T-helper 9 cell (primary cell): ENCODE results near the gene PAK2.
"Not testable (repeated sequence)": the region's sequence is repeated elsewhere in the genome, so short reads cannot be mapped to it uniquely, and the experiment has no call there.

Experiments used
- DNase-seq: peaks from one replicate; pipeline ENCODE4 v3.0.0-alpha.2; 2020

Gene PAK2

DNA sequence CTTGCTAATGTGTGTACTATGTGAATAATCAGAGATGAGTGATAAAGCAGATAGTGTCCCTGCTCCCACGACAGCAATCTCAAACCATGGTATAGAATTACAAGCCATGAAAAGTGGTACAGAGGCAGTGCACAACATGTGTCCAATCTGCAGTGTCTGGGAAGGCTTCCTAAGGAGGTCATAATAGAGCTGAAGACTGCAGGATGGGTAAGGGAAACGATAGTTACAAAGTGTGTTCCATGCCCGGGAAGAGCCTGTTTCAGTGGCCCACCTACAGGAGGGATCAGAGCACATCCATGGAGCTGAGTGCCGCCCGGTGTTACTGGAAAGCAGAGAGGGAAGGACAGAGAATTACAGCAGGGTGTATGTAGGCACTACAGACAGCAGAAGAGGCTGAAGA lies 48.9 kb downstream of the PAK2 start:
- DNase-seq, result no peak

DNA sequence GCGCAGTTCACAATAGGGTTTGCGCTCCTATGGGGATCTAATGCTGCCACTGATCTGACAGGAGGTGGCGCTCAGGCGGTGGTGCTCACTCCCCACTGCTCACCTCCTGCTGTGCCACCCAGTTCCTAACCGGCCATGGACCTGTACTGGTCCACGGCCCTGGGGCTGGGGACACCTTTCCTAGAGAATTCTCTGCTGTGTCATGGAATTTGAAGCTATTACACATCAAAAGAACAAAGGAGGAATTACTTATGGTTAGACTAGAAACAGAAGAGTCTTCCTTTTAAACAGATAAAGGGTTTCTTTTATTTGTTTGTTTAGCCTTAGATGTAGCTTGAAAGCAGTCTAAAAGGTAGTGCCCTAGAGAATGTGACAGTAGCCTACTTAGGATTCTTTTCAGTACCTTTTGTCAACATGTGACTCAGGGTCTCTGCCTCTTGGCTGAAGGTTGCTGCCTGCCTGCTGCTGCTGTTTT lies 50.3 kb downstream of the PAK2 start:
- no peak for DNase-seq

DNA sequence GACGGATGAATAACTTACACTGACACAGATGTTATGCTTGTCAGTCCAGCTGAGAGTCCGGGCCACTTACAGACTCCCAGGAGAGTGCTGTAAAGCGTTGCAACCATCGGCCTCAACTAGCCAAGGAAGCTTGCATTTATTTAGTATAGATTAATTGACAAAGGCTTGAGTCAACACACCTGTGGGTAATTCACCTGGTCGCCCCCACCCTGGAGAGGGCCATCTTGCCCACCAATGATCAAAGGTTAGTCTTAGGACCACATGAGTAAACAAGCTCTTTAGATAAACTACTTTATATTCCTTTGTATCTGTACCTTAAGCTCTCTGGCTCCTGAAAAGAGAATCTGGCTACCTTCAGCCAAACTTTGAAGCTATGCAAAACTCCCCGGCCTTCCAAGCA lies 51.0 kb downstream of the PAK2 start:
- DNase-seq, result no peak

DNA sequence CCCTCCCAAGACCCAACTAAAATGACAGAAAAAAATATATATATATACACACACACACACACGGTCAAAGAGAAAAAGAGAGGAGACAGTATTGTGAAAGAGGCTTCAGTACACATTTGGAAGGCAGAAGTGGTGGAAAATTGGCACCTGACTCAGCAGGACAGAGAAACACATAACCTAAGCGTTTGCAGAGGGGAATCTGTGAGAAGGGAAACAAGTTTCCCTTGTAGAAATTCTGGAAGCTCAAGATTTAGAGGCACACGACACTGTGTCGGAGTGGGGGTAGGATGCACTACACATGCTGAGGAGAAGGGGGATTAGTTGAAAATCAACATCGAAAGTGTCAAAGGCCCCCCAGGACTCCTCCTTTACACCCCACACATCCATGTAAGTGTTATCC lies 53.1 kb downstream of the PAK2 start:
- DNase-seq, result no peak

DNA sequence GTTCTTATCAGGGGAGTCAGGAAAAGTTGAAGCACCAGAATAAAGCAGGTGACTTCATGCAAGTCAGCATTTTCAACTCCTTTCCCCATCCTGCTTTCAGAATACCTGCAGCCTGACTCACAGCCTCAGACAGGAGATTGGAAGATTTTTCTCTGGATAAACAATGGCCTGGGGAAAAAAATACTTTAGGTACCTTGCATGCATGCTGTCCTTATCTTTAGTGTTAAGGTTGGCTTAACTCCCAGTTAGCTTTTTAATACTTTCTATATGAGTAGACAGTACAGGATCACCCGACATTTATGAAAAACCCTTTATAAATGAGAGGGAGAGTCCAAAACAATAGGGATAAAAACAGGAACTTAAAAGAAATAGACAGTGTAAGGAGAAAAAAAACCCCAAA lies 53.6 kb downstream of the PAK2 start:
- no peak for DNase-seq

DNA sequence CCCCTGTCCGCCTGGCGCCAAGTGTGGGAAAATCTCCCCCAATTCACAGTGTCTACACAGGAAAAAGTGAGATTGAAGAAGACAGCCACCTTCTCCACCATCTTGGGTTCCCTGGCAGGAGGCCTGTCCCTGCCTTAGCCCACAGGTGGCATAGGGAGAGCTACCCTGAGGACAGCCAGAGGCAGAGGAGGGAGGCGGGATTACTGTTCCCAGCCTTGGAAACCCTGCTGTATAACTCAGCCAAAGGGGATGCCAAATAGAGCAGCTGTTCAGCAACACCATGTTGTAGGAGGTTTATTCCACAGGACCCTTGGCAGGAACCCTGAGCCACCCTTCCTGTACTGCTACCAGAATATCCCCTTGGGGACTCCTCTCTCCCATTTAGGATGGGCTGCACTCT lies 54.8 kb downstream of the PAK2 start:
- no peak for DNase-seq

DNA sequence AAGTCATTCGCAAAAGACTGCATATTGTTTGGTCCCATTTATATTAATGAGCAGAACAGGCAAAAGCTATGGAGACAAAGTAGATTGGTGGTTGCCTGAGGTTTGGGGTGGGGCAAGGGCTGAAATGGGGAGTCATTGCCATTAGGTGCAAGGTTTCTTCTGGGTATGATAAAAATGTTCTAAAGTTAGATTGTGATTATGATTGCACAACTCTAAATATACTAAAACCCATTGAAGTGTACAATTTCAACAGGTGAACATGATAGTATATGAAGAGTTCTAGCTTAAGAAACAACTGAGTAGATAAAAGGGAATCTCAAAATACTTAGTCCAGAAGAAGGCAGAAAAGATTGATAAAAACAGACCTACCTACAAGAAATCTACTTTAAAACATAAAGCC lies 56.7 kb downstream of the PAK2 start:
- DNase-seq, result no peak

DNA sequence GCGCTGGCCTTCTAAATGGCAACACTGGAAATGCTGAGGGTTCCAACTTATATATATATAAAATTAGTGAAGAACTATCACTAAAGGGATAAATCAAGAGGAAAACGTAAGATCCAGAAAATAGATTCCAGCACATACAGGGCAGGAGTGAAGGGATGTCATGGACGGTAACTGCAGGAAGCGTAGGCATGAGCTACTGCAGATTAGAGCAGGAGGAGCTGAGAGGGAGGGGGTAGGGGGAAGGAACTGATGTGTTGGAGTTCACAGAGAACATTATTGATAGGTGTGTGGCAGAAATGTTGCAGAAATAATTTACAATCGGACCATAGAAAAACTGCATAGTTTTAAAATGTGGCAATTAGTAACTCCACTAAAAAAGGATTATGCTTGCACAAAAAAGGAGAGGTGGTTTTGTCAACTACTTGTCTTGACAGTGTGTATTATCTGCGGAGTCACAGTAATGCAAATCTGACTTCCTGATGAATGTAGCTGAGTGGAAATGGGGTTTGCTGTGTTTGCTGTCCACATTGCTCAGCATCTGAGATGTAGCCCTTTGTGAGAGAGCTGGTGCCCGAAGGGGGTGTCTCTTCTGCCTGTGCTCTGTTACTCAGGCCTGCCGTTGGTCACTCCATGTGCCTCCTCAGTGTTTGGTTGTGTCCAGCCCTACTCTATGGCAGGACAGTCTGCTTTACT lies 61.2 kb downstream of the PAK2 start:
- no peak for DNase-seq

DNA sequence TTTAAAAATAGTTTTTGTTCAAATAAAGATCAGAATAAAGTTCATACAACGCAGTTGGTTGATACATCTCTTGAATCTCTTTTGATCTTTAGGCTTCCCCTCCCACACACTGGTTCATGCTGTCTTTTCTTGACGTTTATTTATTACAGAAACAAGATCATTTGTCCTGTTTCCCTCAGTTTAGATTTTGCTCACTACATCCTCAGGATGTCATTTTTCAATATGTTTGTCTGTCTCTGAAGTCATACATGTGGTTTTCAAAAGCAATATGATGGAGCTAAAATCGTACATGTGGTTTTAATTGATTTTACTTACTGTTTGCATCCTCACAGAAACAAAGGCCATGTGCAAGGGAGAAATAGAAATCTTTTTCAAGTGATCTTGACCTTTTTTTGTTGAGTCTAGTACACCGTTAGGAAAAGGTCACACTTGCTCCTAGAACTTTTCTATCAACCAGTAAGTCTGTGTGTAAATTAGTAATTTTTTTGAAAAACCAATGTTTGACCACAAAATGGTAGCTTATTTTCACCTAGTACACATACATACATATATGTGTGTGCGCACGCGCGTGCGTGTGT lies 64.3 kb downstream of the PAK2 start:
- no peak for DNase-seq

DNA sequence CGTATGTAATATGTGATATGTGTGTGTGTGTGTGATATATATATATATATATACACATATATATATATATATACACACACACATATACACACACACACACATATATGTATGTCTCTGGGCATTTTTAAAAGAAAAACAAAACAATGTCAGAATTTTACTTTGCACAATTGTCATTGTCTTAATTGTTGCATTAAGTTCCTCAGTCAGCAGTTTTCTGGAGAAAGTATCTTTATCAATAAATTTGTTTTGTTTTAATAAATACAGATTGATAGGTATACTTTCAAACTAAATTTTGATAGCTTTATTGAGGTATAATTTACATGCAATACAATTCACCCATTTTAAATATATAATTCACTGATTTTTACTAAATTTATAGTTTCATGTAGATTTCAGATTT lies 65.1 kb downstream of the PAK2 start:
- DNase-seq, result no peak

DNA sequence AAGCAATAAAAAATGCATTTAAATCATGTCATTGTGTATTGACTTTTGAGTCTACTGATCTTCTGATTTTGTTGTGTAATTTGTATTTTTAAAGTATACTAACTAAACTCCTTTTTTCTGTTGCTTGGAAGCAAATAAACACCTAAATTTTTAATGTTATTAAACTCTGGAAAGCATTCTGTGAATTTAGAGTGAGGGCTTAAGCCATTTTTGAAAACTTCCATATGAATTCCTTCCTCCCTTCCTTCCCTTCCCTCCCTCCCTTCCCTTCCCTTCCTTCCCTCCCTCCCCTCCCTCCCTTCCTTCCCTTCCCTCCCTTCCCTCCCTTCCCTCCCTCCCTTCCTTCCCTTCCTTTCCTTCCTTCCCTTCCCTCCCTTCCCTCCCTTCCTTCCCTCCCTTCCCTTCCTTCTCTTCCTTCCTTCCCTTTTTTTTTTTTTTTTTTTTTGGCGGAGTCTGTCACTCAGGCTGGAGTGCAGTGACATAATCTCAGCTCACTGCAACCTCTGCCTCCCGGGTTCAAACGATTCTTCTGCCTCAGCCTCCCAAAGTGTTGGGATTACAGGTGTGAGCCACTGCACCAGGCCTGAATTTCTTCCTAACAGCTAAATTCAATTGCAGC lies 71.4 kb downstream of the PAK2 start:
- no peak for DNase-seq

DNA sequence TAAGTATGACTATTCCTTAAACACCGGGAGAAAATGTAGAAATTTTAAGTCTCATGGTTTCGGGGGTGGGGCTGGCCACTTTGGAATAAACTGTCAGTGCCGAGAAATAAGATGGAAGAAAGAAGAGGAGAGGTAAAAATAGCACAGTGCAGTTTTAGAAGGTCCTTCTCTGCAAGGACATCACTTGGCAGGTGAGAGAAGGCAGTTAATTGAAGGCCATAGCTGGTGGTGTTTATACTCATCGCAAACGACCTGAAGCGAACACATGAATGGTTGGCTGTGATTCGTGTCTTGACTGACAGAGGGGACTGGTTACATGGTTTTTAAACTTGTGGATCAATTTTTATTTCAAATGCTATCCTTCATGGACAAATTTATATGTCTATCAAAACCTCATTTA lies 73.2 kb downstream of the PAK2 start:
- DNase-seq, result no peak

DNA sequence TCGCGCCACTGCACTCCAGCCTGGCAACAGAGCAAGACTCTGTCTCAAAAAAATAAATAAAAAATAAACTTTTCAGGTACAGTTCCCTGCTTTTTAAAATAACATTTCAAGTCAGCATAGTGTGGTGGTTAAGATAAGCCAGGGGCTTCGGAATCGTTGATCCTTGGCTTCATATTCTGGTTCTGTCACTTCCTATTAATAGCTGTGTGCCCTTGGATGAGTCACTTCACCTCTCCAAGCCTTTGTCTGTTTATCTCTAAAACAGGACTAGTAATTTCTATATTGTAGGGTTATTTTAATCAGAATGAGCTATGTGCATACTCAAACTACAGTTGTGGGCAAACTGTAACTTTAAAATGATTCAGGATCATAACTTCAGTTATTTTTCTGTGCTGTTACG lies 74.2 kb downstream of the PAK2 start:
- no peak for DNase-seq

DNA sequence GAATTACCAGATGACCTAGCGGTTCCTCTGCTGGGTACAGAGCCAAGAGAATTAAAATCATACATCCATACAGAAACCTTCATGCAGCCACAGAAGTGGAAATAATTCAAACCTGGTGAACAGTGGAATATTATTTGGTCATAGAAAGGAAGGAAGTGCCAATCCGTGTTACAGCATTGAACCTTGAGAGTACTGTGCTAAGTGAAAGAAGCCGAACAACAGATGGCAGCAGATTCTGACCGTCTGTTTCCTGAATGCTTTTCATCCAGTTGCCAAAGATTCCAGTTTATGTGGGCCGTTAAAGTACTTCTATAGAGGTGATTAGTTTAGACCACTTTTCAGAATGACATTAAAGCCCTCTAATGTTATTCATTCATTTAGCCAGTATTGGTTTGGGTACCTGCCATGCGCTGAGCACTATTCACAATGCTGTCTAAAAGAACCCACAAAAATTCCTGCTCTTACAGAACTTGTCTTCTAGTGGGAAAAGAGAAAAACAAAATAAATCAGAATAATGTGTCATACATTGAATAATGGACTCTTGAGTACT lies 82.2 kb downstream of the PAK2 start:
- DNase-seq, result no peak

DNA sequence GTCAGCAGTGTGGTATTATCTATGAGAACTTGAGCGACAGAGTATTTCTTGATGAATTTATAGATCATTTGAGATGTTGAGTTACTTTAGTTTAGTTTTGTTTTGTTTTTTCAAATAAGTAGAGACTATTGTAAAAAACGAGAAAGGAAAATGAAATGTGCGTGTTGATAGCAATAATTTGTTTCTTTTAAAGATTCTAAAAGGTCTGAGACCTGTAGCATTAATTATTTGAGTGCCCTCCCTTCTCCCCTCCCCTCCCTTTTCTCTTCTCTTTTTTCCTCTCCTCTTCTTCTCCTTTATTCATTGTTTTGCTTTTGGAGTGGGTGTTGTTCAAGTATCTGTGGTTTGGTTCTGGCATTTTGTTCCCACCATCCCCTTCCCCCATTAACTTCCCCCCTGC lies 90.0 kb downstream of the PAK2 start:
- not testable (repeated sequence) for DNase-seq

DNA sequence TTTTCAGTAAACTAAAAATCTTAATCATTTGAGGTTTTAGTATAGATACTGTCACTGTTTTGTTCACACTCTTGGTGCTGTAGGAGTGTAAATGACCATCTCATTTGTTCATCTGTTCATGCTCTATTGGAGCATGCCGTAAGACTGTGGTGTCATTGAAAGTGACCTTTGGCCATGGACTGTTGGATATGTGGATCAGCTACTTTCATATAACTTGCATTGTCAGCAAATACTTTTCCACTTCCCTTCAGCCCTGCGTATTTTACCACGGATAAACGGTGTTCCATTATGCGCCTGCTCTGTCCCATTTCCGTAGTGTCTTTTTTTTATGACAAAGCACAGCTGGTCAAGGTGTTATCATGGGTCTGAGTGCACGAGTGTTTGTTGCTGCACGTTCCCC lies 95.4 kb downstream of the PAK2 start:
- DNase-seq, result no peak

DNA sequence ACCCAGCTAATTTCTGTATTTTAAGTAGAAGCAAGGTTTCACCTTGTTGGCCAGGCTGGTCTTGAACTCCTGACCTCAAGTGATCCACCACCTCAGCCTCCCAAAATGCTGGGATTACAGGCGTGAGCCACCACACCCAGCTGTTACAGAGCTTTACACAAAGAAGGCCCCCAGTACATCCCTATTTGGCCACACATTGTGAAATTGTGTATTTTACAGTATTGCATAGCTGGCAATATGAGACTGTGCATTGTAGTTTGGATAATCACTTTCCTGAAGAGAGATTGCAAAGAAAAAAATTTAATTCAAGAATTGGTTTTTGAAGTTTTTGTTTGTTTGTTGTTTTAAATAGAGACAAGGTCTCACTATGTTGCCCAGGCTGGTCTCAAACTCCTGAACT lies 97.0 kb downstream of the PAK2 start:
- DNase-seq, result not testable (repeated sequence)

DNA sequence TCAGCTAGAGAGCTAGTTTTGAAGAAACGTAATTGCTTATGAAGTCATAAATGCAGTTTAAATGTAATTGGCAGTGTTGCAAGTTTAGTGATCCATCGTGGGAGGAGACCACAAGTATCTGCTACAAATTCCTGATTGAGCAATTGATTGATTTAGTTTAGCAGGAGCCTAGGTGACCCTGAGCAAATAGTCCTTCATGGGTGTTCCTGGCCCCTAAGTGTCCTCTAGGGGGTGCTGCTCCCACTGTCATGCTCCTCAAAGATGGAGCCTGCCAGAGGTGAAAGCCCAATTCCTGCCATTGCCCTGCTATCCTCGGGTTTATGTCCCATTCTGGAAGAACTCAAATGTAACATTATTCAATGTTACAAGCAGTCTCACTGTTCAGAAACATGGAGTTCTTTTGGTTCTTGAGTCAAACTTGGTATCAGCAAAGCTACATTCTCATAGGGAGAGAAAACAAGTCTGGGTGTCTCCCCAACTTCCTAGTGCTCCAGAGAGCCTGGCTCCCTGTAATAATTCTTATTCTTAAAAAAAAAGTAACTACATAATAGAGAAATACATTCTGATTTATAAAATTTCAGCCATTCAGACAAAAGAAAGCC lies 98.3 kb downstream of the PAK2 start:
- peak; percentile 64 for DNase-seq

DNA sequence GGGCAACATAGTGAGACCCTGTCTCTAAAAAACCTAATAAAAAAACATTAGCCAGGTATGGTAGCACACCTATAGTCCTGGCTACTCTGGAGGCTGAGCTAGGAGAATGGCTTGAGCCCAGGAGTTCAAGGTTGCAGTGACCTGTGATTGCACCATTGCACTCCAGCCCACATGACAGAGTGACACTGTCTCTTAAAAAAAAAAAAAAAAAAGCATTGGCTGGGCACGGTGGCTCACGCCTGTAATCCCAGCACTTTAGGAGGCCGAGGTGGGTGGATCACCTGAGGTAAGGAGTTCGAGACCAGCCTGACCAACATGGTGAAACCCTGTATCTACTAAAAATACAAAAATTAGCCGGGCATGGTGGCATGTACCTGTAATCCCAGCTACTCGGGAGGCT lies 99.7 kb downstream of the PAK2 start:
- DNase-seq, result not testable (repeated sequence)

DNA sequence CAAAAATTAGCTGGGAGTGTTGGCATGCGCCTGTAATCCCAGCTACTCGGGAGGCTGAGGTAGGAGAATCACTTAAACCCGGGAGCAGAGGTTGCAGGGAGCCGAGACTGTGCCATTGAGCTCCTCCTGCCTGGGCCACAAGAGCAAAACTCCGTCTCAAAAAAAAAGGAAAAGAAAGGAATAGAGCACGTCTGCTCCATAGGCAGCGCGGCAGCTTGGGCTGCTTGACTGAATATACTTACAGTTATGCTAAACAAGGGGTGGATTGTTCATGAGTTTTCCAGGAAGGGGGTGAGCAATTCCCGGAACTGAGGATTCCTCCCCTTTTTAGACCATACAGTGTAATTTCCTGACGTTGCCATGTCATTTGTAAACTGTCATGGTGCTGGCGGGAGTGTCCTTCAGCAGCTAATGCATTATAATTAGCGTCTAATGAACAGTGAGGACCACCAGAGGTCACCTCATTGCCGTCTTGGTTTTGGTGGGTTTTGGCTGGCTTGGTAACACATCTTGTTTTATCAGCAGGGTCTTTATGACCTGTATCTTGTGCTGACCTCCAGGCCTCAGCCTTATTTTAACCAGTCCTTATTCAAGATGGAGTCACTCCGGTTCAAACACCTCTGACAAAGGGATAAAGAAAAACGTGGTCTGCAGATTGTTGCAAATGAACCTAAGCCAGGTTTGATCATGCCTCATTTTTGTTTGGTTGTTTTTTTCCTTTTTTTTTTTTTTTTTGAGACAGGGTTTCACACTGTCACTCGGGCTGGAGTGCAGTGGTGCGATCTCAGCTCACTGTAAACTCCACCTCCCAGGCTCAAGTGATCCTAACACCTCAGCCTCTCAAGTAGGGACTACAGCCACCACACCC lies 103.1 kb downstream of the PAK2 start:
- no peak for DNase-seq

DNA sequence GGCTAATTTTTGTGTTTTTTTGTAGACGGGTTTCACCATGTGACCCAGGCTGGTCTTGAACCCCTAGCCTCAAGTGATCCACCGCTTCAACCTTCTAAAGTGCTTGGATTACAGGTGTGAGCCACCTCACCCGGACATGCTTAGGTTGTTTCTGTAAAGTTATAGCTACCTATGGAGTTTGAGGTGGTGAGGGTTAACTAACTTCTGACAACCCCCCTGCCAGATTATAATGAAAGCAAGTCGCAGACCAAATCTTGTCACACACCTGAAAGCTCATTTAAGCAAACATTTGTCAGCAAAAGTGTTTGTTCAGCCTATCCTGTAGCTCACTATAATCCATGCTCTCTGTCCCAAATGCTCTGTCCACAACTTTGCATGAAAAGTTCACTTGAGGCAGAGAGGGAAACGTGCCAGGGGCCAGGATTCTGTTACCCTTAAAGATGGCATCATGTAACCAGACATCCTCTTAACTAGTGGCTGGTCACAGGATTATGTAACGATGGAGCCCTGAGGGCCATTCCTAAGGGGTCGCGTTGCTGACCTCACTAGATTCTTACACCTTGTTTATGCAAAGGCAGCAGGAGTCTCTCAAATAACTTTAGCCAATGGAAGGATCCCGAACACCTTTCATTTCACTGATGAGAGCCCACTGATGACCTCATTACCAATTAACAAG lies 103.9 kb downstream of the PAK2 start:
- no peak for DNase-seq
